GM21423 (cell line): ENCODE measurements around the gene SCYL2.
A peak's percentile ranks its signal among the peaks of the same experiment; 100 is the strongest.
"Not testable (repeated sequence)": the region's sequence is repeated elsewhere in the genome, so short reads cannot be mapped to it uniquely, and the experiment has no call there.

Experiments
- ATAC-seq: cut with Tn5 transposase; IDR thresholded peaks from one replicate; pipeline ENCODE4 v1.9.1; 2021; ENCODE audit warnings: mild to moderate bottlenecking, moderate library complexity; ENCODE audit not compliant: unreplicated experiment

The SCYL2 gene

GRCh38 chr12:100258127-100258526, 8.8 kb upstream of the SCYL2 start:
- ATAC-seq, result no peak

GRCh38 chr12:100263131-100263530, 3.8 kb upstream of the SCYL2 start:
- ATAC-seq, result no peak

DNA sequence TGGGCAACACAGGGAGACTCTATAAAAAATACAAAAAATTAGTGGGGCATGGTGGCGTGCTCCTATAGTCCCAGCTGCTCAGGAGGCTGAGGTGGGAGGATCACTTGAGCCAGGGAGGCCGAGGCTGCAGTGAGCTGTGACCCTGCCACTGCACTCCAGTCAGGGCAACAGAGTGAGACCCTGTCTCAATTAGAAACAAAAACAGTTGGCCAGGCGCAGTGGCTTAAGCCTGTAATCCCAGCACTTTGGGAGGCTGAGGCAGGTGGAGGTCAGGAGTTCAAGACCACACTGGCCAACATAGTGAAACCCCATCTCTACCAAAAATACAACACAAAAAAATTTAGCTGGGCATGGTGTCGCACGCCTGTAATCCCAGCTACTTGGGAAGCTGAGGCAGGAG, 1.9 kb upstream of the SCYL2 start:
- not testable (repeated sequence) for ATAC-seq

DNA sequence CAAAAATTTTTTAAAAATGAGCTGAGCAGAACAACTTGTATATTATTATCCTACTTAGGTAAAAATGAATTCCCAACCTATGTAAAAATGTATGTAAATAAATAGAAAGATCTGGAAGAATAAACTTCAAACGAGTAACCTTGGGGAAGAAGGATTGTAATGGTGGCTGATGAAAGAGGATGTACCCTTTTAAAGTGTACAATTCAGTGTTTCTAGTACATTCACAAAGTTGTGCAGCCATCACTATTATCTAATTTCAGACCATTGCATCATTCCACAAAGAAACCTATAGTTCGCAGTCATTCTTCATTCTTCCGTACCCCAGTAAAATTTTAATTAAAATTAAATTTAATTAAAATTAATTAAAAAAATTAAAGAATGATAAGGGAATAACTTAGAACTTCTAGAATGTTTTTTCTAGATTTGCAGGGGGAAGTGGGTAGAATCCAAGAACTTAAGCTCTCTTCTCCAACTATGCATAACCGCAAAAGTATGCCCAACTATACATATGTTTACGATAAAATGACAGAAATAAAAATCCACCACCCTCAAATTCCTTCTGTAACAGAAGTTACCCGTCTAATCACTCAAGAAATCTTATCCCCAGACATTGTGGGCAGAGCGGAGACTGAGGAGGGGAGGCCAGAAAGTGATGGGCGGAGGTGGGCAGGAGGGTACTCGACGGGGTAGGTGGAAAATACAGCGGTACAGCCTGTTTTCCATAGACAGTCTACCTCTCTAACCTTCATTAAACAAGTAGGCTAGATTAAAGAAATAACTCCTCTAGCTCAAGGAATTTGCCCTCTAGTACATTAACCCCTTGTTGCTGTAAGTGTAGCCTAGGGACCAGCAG, 1.0 kb upstream of the SCYL2 start:
- peak; percentile 6 for ATAC-seq

DNA sequence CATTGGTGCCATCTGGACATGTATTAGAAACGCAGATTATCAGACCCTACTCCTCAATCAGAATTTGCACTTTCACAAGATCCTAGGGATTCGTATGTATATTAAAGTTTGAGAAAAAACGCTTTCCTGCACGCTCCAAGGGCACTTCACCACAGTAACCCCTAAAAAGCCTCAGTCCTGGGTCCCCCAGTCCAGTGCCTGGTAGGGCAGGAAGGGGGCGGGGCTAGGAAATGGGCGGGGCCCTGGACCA, 467 bp upstream of the SCYL2 start:
- ATAC-seq, result peak; percentile 83

GRCh38 chr12:100267603-100268281, 765 bp downstream of the SCYL2 start:
- ATAC-seq, result peak; percentile 10

DNA sequence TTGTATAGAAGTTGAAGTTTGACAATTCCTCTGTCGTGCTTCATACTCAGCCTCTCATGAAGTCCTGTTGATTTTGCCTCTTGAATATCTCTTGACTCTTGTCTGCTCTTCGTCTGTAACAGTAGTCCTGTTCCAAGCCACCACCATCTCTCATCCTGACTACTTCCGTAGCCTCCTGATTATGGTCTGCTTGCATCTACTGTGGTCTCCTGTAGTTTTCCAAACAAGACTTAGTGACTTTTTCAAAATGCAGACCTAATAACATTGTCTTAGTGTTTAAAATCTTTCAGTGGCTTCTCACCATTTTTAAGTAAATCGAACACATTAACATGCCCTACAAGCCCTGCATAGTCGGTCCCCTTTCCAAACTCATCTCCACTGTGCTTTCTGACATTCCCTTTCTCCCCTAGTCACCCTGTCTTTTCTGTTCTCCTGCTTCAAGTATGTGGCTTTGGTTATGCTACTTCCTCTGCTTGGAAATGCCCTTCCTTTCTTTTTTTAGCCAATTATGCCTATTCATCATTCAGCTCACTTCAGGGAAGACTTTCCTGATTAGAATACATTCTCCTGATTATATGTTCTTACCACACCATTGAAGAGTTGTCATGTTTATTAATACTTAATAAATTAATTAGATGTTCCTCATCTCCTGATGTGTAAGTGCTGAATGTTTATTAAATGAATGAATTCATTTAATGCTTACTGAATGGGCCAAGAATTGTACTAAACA, 2.0 kb downstream of the SCYL2 start:
- no peak for ATAC-seq

DNA sequence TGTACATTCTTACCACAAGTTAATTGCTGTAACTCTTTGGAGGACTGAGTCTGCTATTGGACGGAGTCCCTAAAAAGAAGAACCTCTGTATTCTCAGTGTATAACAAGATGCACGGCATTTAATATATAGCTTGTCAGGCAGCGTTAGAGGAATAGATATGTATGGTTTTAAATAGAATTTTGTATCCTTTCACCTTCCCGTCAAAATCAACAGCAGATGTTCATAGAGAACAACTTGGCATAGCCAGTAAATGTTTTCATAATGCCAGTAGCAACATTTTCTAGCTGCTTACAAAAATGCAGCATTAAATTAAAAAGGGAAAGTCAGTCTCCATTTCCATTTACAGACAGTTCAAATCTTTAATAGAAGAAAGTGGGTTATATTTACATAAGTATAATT, 6.8 kb downstream of the SCYL2 start:
- no peak for ATAC-seq

GRCh38 chr12:100274291-100274690, 7.3 kb downstream of the SCYL2 start:
- ATAC-seq, result no peak

GRCh38 chr12:100279159-100279558, 12.2 kb downstream of the SCYL2 start:
- no peak for ATAC-seq

DNA sequence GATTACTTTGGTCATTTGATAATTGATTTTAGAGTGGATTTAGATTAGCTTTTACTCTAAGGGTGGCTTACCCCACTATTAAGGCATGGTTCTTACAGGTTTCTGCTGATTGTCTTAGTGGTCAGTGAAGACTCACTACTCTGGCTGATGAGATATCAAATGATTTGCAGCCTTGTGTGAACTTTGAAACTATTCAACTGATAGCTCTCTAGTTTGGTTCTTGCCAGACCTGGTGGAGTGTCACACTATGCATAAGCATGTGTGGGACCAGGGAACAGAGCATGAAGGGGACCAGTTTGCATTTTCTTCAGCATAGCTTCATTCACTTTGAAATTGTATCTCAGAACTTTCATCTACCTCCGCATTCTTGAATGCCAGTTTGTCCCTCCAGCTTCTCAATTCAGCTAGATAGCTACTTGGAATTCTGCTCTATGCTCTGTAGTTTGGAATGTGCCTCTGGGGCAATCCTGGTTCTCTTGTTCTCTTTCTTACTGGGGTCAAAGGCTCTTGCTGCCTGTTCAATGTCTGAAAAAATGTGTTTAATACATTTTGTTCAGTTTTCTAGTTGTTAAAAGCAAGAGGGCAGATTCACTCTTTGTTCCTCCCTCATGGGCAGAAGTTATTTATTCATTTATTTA, 12.7 kb downstream of the SCYL2 start:
- ATAC-seq, result no peak

- ATAC-seq, result not testable (repeated sequence)
Observed at GRCh38 chr12:100284556-100284955, 17.6 kb downstream of the SCYL2 start.

DNA sequence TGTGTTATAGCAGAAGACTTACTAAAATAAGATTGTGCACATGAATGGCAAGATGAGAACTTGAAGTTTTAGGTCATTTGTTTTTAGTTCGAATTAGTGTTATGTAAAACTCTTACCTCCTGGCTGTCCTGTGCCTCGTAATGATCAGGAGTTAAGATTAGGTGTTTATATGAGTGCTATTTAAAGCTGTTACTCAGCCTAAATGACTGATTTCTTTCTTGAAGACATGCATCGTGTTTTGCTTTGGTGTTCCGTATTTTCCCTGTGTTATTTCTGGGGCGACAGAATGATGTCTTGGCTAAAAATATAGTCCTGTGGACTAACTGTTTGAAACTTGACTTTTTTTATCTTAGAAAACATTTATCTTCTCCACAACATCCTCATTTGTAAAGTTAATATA, 22.1 kb downstream of the SCYL2 start:
- no peak for ATAC-seq

DNA sequence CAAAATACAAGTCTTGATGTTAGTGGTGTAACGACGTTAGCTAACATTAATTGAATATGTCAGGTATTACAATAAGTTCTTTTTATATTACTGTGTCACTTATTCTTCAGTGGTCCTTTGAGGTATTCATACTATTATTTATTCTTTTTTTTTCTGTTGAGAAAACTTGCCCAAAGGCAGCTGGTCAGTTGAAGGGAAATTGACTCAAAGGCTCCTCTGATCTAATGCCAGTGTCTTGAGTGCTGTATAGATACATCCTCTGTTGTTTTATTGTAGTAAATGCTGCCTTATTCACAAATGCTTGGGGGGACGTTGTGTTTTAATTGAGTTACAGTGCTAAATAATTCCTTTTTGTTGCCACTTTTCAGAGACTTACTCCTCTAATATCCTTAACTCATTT, 23.0 kb downstream of the SCYL2 start:
- ATAC-seq, result no peak

- ATAC-seq, result no peak
Observed at GRCh38 chr12:100293017-100293416, 26.0 kb downstream of the SCYL2 start.

- not testable (repeated sequence) for ATAC-seq
Observed at GRCh38 chr12:100294366-100294765, 27.4 kb downstream of the SCYL2 start.

DNA sequence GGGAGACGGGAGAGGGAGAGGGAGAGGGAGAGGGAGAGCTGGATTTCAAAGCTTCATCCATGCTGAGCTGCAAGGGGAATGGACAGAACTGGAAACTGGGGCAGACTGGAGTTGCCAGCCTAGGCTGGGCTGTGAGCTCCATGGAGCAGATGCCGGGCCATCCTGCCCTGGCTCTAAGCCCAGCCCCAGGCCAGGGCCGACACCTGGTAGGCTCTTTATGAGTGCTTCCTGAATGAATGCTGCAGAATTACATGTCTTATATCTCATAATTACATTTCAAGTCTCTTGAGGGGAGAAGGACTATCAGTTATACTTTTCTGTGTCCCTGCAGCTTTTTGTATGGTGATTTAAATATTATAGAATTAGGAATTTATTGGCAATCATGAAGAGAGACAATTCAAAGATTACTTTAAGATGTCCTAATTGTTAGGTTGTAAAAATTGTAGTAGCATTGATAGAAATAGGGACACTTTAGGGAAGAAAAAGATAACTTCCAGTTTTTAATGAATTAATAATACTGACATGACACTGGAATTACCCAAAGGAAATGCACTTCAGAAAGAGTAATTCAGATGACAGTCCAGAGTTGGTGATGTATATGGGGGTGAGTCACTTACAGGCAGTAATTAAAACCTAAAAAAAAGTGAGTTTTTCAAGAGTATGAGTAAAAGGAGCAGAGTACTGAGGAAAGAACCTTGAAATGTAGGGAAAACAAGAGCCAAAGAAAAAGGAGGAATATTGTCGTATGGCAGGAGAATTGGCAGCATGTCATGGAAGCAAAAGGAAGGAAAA, 29.0 kb downstream of the SCYL2 start:
- ATAC-seq, result no peak

GRCh38 chr12:100302081-100302480, 35.1 kb downstream of the SCYL2 start:
- no peak for ATAC-seq

DNA sequence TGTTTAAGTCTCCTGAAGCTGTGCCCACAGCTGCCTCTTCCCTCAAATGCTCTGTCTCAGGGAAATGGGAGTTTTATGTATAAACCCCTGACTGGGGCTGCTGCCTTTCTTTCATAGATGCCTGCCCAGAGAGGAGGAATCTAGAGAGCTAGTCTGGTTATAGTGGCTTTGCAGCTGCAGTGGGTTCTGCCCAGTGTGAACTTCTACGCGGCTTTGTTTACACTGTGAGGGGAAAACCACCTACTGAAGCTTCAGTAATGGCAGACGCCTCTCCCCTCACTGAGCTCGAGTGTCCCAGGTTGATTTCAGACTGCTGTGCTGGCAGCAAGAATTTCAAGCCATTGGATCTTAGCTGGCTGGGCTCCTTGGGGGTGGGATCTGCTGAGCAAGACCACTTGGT, 36.9 kb downstream of the SCYL2 start:
- ATAC-seq, result no peak

- ATAC-seq, result not testable (repeated sequence)
Observed at GRCh38 chr12:100304334-100304733, 37.4 kb downstream of the SCYL2 start.

- not testable (repeated sequence) for ATAC-seq
Observed at GRCh38 chr12:100308138-100308537, 41.2 kb downstream of the SCYL2 start.
